Body of pancreas (tissue), 4 donors: ENCODE measurements around the gene CASTOR1.

Source experiments
- POLR2A ChIP-seq, 3 donors: fragments of 450-650 bp; IDR thresholded peaks; one replicate each; pipeline ENCODE4 v1.6.1; 2016; ENCODE audit warnings: antibody characterized with exemption in 3 of 3, mild to moderate bottlenecking in 2 of 3
- TF ChIP-seq, protein P1 (sequence below), 7 experiments: fragments of 450-650 bp in 4 of 7; fragments of 200-600 bp in 3 of 7; sonication (generic) in 3 of 7; IDR thresholded peaks; one replicate each; pipeline ENCODE4 v1.5.1; 2016 to 2019; ENCODE audit warnings: antibody characterized with exemption in 7 of 7

GRCh38 chr22:30250039-30250565 is 39.2 kb downstream of the CASTOR1 start:
- TF ChIP-seq, protein P1, sequence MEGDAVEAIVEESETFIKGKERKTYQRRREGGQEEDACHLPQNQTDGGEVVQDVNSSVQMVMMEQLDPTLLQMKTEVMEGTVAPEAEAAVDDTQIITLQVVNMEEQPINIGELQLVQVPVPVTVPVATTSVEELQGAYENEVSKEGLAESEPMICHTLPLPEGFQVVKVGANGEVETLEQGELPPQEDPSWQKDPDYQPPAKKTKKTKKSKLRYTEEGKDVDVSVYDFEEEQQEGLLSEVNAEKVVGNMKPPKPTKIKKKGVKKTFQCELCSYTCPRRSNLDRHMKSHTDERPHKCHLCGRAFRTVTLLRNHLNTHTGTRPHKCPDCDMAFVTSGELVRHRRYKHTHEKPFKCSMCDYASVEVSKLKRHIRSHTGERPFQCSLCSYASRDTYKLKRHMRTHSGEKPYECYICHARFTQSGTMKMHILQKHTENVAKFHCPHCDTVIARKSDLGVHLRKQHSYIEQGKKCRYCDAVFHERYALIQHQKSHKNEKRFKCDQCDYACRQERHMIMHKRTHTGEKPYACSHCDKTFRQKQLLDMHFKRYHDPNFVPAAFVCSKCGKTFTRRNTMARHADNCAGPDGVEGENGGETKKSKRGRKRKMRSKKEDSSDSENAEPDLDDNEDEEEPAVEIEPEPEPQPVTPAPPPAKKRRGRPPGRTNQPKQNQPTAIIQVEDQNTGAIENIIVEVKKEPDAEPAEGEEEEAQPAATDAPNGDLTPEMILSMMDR (IDR thresholded peaks at IDR 0.05) = no peak
- no peak for TF ChIP-seq POLR2A (IDR thresholded peaks at IDR 0.05)
